Stimulated activated CD8-positive, alpha-beta memory T cell treated with anti-CD3 and anti-CD28 coated beads, Interleukin-7, amount 100 ng/mL, for 4 hours (primary cell): Measurements from ENCODE around the gene PDE4D.

ENCODE experiments used
- DNase-seq, 2 donors: peaks; one replicate each; pipeline ENCODE4 v3.0.0-alpha.2; 2020; ENCODE audit warnings: low read depth in 2 of 2

PDE4D gene

DNA sequence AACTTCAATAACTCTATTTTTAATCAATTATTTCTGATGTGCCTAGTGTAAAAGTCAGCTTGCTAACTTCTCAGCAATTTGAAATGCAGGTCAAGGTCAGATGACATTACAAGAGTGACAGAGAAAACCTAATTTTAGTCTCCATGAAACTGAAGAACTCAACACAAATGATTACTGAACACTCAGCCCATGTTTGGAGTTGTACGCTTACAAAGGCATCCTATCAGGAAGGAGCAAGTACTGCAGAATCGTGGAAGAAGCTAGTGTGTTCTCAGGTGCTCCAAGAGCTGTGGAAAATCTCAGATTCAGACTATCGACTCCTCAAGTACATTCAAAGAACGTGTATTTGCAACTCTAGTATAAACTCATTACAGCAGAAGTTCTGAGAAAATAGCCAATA lies 526.7 kb downstream of the PDE4D start:
- no peak for DNase-seq

DNA sequence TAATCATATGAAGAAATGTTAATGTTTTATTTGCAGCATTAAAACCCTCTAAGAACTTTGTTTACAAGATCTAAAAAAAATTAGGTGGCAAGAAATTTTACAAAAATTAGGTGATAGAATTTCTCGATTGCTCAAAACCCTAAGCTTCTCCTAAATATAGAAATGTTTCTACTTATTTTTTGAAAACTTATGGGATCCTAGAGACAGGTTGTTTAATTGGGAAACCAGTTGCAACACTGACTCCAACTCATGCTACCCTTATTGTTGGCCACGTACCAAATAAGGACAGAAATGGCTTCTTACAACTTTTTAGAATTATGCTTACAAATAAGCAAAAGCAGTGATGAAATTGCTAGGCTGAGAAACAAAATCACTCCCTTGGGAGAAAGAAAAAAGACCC lies 531.1 kb downstream of the PDE4D start:
- no peak for DNase-seq

DNA sequence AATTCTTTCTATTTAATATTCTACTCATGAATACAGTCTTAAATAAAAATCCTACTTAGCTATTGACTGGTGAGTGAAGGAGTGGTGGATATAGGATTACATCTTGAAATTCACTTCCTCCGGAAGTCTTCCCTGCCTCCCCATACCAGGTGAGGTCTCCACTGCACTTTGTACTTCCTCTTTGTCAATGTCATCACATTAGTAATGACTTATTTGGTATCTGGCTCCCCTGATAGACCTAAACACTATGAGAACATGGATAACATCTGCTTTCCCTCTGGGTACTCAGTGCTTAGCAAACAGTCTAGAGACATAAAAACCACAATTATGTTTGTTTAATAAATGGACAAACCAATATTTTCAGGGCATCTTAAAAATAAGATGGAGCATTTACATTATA lies 532.1 kb downstream of the PDE4D start:
- DNase-seq = no peak

DNA sequence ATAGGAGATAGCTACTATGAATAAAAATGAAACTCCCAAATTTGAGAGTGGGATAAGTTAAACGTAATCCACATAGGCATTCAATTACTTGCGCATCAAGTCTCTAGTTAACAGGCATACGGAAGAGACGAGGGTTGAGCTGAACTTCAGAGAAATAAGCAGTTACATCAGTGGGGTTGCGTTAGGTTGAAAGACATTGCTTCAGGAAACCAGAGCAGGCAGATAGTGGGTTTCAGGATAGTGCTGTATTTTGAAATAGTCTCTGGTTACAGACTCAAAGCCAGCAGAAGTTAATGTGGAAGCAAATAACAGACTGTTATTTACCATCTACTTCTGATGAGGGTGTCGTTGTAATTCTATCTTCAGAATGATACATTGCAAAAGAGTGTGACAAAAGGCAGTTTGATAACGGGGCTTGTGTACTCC lies 533.4 kb downstream of the PDE4D start:
- no peak for DNase-seq

DNA sequence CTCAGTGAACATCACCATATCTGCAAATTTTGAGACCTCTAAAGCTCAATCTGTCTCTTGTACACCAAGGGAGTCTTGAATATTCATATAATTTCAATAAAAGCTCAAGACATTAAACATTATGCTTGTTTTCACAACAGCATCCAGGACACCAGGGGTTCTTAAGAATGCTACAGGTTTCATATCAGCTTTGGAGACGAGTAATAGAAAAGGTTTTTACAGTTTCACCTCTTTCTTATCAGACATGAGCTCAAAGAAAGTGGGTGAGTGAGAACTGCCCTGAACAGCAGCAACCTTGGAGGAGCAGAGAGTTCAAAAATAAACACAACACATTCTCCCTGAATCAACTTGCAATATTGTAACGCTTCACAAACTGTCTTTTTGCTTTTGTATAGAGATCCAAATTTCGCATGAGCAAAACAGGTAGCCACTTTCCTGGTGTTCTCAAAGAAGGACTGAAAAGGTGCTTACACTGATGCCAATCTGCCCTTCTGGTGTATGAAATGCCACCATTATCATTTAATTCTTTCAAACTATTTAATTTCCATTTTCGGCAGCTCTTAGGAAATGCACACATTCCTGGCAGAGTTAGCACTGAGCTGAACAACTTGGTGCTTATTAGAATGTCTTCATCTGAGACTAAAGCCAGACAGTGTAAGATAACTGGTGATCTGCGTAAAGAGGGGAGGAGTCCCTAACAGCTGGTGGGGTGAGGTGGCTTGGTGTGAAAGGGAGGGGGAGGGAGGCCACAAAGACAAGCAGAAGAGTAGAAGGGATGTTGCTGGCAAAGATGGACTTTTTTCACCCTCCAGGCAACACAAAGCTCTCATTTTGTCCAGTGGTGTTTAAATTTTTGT lies 535.3 kb downstream of the PDE4D start:
- DNase-seq = no peak

DNA sequence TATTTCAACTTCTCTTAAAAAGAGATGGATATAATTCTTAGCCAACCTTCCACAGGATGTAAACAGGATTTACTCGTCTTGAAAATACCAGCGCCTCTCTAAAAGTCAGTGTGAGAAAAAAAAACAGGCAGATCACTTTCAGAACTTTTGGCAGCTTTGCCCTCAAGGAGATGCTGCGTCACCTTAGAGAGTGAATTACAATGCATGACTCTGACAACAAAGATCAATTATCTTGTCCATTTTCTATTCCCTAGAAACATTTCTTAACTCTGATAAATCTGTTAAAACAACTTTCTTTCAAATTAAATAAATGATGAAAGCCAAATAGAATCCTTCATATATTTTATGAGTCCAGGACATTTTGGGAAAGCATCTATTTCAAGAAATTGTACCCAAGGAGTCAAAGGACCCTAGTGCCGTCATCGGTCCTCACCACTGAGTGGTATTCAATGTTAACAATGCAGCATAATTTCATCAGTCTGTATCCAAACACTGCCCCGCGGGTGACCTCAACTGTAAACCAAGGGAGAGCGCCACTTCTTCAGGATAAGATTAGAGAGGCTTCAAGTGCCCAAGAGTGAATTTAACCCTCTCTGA lies 536.0 kb downstream of the PDE4D start:
- no peak for DNase-seq

- no peak for DNase-seq
Measured at GRCh38 chr5:59356813-59357380, 536.6 kb downstream of the PDE4D start.

GRCh38 chr5:59354811-59355210 lies 538.7 kb downstream of the PDE4D start:
- no peak for DNase-seq

GRCh38 chr5:59354274-59354673 lies 539.3 kb downstream of the PDE4D start:
- DNase-seq = no peak

GRCh38 chr5:59351076-59351794 lies 542.3 kb downstream of the PDE4D start:
- no peak for DNase-seq

GRCh38 chr5:59348189-59348588 lies 545.3 kb downstream of the PDE4D start:
- DNase-seq = no peak

- no peak for DNase-seq
Measured at GRCh38 chr5:59346982-59347381, 546.5 kb downstream of the PDE4D start.

- DNase-seq = no peak
Measured at GRCh38 chr5:59346514-59346913, 547.0 kb downstream of the PDE4D start.

DNA sequence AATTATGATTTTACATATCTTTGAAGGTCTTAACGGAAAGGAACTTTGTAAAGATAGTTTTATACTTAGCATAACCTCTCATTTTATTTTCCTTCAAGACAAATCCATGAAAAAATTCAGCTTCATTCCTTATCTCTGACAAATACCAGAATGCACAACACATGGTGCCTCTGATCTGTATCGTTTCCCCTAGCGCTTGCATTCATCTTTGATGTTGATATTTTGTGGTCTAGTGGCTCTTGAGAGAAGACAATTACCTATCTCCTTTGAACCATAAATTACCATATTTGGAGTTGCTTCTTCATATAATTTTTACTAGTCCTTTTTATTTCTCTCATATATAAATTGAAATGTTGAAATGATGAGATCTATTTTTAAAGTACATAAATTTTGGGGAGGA lies 551.3 kb downstream of the PDE4D start:
- DNase-seq = no peak

DNA sequence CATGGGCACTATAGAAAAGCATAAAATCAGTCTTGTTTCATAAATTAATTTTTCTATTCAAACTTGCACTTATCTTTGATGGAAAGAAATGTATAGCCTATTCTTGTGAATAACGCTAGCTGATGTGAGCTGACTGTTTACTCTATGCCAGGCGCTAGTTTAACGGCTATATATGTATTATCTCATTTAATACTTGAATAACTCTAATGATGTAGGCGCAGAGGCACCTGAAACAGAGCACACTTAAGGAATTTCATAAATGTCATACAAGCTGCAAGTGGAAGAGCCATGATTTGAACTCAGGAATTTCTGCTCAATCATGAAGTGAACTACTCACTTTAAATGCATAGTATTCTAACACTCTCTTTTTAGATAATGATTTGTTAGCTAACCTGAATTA lies 551.8 kb downstream of the PDE4D start:
- DNase-seq = no peak

DNA sequence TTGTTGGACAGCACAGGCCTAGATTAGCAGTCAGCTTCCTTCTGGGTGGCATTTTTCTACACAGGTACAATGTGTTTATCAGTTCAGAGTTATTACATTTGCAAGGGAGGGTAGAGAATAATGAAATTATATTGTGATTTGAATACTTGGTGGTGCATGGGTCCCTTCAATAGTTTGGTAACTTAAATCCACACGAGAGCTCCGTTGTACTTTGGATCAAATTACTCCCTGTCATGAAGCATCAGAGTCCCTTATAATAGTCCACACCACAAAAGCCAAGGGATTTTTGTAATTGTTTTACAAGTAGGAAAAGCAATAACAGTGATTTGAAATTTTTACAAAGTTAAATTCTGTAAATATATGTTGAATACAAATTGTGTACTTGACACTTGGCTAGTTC lies 552.4 kb downstream of the PDE4D start:
- DNase-seq = no peak

DNA sequence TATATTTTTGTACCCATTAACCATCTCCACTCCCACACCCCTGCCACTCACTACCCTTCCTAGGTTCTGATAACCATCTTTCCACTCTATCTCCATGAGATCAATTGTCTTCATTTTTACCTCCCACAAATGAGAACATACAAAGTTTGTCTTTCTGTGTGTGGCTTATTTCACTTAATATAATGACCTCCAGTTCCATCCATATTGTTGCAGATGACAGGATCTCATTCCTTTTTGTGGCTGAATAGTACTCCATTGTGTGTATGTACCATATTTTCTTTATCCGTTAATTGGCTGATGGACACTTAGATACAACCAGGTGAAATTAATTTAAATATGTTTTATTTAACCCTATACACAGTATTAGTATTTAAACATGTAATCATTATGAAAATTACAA lies 552.9 kb downstream of the PDE4D start:
- DNase-seq = no peak

DNA sequence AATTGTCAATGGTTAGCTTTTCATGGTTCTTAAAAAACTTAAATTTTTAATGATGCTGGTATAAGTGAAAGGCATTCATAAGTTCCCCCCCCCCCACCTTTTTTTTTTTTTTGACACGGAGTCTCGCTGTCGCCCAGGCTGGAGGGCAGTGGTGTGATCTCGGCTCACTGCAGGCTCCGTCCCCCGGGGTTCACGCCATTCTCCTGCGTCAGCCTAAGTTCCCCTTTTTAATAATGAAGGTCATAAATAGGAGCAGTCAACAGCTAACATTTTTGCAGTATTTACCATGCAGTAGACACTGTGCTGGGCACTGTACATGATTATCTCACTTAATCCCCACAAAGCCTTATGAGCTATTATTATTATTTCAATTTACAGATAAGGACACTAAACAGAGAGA lies 556.3 kb downstream of the PDE4D start:
- no peak for DNase-seq

- no peak for DNase-seq
Measured at GRCh38 chr5:59335544-59335943, 558.0 kb downstream of the PDE4D start.

- no peak for DNase-seq
Measured at GRCh38 chr5:59333416-59333815, 560.1 kb downstream of the PDE4D start.

- no peak for DNase-seq
Measured at GRCh38 chr5:59332236-59332973, 561.1 kb downstream of the PDE4D start.

GRCh38 chr5:59330680-59331079 lies 562.8 kb downstream of the PDE4D start:
- DNase-seq = no peak
